Measurements from ENCODE around the gene DCAF6.

Gene DCAF6

DNA sequence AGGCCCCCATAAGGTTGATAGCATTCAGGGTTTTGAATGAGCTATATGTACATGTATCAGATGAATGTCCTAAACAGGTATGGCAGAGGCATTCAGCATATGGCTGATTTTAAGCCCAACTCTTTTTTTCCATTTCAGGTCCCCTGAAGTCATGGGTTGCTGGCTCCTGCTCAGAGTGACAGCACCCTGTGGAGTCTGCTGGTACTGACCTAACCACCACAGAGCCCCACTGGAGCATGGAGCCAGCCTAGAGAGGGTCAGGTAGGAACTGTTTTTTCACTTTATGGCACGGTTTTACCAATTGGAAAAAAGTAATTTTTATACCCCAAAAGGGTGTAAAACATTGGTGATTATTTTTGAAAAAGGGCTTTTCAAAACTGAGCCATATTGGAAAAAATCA, 82.9 kb downstream of the DCAF6 start:
- no peak for DNase-seq (ENCODE audit: low read depth in 1 of 2, low spot score in 1 of 2)
- no peak for TF ChIP-seq GABPA (IDR thresholded peaks at IDR 0.05; ENCODE audit: low read depth)
- no peaks in the 10 kb centered on the region for H3K27me3 ChIP-seq (ENCODE audit: insufficient read depth, poor library complexity, severe bottlenecking)
- no peak overlapping the region for H3K27ac ChIP-seq (replicated peaks)
- no peak overlapping the region for H3K4me3 ChIP-seq (replicated peaks; ENCODE audit: insufficient read depth, low read length)

DNA sequence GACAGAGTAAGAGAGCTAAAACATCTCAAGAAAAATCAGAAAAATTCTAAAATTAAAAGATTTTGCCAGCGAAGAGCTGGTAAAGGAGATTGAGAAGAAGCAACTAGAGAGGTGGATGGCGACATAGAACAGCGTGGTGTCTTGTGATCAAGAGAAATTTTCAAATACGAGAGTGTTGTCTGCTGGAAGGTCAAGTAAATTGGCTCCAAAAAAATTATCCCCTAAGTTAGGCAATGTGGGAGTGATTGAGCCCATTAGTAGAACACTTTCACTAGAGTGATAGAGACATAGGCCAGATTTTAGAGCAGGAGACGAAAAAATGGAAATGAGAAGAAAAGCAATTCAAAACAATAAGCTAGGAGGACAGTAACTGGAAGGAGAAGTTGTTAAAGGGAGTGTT, 94.7 kb downstream of the DCAF6 start:
- TF ChIP-seq, protein P1, sequence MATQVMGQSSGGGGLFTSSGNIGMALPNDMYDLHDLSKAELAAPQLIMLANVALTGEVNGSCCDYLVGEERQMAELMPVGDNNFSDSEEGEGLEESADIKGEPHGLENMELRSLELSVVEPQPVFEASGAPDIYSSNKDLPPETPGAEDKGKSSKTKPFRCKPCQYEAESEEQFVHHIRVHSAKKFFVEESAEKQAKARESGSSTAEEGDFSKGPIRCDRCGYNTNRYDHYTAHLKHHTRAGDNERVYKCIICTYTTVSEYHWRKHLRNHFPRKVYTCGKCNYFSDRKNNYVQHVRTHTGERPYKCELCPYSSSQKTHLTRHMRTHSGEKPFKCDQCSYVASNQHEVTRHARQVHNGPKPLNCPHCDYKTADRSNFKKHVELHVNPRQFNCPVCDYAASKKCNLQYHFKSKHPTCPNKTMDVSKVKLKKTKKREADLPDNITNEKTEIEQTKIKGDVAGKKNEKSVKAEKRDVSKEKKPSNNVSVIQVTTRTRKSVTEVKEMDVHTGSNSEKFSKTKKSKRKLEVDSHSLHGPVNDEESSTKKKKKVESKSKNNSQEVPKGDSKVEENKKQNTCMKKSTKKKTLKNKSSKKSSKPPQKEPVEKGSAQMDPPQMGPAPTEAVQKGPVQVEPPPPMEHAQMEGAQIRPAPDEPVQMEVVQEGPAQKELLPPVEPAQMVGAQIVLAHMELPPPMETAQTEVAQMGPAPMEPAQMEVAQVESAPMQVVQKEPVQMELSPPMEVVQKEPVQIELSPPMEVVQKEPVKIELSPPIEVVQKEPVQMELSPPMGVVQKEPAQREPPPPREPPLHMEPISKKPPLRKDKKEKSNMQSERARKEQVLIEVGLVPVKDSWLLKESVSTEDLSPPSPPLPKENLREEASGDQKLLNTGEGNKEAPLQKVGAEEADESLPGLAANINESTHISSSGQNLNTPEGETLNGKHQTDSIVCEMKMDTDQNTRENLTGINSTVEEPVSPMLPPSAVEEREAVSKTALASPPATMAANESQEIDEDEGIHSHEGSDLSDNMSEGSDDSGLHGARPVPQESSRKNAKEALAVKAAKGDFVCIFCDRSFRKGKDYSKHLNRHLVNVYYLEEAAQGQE (IDR thresholded peaks at IDR 0.05; ENCODE audit: insufficient replicate concordance, low read depth) = no peak
- TF ChIP-seq, protein P2, sequence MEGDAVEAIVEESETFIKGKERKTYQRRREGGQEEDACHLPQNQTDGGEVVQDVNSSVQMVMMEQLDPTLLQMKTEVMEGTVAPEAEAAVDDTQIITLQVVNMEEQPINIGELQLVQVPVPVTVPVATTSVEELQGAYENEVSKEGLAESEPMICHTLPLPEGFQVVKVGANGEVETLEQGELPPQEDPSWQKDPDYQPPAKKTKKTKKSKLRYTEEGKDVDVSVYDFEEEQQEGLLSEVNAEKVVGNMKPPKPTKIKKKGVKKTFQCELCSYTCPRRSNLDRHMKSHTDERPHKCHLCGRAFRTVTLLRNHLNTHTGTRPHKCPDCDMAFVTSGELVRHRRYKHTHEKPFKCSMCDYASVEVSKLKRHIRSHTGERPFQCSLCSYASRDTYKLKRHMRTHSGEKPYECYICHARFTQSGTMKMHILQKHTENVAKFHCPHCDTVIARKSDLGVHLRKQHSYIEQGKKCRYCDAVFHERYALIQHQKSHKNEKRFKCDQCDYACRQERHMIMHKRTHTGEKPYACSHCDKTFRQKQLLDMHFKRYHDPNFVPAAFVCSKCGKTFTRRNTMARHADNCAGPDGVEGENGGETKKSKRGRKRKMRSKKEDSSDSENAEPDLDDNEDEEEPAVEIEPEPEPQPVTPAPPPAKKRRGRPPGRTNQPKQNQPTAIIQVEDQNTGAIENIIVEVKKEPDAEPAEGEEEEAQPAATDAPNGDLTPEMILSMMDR (IDR thresholded peaks at IDR 0.05; ENCODE audit: insufficient read depth, low read length) = no peak
- TF ChIP-seq POLR2AphosphoS5 (IDR thresholded peaks at IDR 0.05; ENCODE audit: low read depth) (no peak), SPI1 (IDR thresholded peaks at IDR 0.05; ENCODE audit: borderline replicate concordance, low read depth) (no peak), GABPA (IDR thresholded peaks at IDR 0.05; ENCODE audit: low read depth) (no peak)
- H3K27ac ChIP-seq (replicated peaks) = no peak overlapping the region
- no peak overlapping the region for H3K4me3 ChIP-seq (replicated peaks; ENCODE audit: insufficient read depth, low read length)
- H3K27me3 ChIP-seq (ENCODE audit: insufficient read depth, poor library complexity, severe bottlenecking) = no peaks in the 10 kb centered on the region
- no peak for DNase-seq (ENCODE audit: low read depth in 1 of 2, low spot score in 1 of 2)

DNA sequence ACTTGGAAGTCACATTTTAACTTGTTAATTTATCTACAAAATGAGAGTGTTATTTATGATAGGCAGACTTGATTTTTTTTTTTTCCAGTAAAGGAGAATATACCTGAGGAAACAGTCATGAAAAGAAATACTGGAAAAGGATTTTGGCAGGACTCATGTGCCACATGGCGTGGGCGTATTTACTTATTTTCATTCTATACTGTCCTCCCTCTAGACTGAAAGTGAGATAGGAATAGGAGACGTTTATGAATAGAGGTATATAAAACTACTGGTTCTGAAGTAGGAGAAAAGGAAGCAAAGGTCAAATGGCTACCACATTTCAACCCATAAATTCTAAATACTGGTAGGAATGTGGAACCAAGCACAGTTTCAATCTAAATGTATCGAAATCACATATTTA, 95.1 kb downstream of the DCAF6 start:
- H3K27ac ChIP-seq (replicated peaks) = no peak overlapping the region
- no peak overlapping the region for H3K4me3 ChIP-seq (replicated peaks; ENCODE audit: insufficient read depth, low read length)
- H3K27me3 ChIP-seq (ENCODE audit: insufficient read depth, poor library complexity, severe bottlenecking) = no peaks in the 10 kb centered on the region
- no peak for DNase-seq (ENCODE audit: low read depth in 1 of 2, low spot score in 1 of 2)
- TF ChIP-seq, protein P2 (IDR thresholded peaks at IDR 0.05; ENCODE audit: insufficient read depth, low read length) = no peak
- TF ChIP-seq SPI1 (IDR thresholded peaks at IDR 0.05; ENCODE audit: borderline replicate concordance, low read depth) (no peak), POLR2AphosphoS5 (IDR thresholded peaks at IDR 0.05; ENCODE audit: low read depth) (no peak), GABPA (IDR thresholded peaks at IDR 0.05; ENCODE audit: low read depth) (no peak)
- TF ChIP-seq, protein P1 (IDR thresholded peaks at IDR 0.05; ENCODE audit: insufficient replicate concordance, low read depth) = no peak

DNA sequence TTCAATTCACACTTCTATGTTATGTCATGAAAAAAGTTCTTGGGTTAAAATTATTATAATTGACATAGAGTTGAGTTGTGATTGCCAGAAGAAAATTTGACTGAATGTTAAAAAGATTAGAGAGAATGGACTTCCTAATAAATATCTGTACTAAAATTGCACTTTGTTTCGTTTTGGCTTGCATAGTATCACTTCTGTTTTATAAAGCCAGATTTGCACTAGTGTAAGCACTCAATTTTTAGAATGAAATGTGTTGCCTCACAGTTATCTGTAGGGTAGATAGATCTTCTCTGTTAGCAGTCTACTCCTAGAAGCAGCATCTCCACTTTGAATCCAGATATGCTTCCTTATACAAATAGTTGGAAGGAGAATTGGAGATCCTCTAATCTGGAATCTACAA, 95.5 kb downstream of the DCAF6 start:
- no peak for DNase-seq (ENCODE audit: low read depth in 1 of 2, low spot score in 1 of 2)
- no peak overlapping the region for H3K27ac ChIP-seq (replicated peaks)

More for the DNA sequence above, 95.5 kb downstream of the DCAF6 start:
- no peaks in the 10 kb centered on the region for H3K27me3 ChIP-seq (ENCODE audit: insufficient read depth, poor library complexity, severe bottlenecking)
- no peak overlapping the region for H3K4me3 ChIP-seq (replicated peaks; ENCODE audit: insufficient read depth, low read length)
- no peak for TF ChIP-seq POLR2AphosphoS5 (IDR thresholded peaks at IDR 0.05; ENCODE audit: low read depth)
- no peak for TF ChIP-seq GABPA (IDR thresholded peaks at IDR 0.05; ENCODE audit: low read depth)
- TF ChIP-seq, protein P2 (IDR thresholded peaks at IDR 0.05; ENCODE audit: insufficient read depth, low read length) = no peak
